HepG2 (cell line): ENCODE data around the gene DENND4A. TPM values are rescaled to one million over a fixed set of nuclear protein-coding genes. Genes with fewer than 3 reads are reported as not detected.

Experiments used
- BHLHE40 ChIP-seq: IDR thresholded peaks from 2 replicates; pipeline ENCODE4 v1.6.1; 2011; ENCODE audit warnings: low read length, improper control_type of control experiment
- KAT8 ChIP-seq: IDR thresholded peaks from 2 replicates; pipeline ENCODE4 v1.6.1; 2016; ENCODE audit warnings: missing genetic modification reagents, missing compliant biosample characterization
- KLF16 ChIP-seq, 2 experiments: sonication (generic) in 1 of 2; formaldehyde crosslinking in 1 of 2; IDR thresholded peaks; 2 replicates each; pipeline versions ENCODE4 v1.6.1 to v1.8.0; 2016 to 2023; ENCODE audit warnings: missing genetic modification reagents in 2 of 2, missing compliant biosample characterization in 1 of 2
- NCOA2 ChIP-seq: sonication (generic); formaldehyde crosslinking; IDR thresholded peaks from 2 replicates; pipeline ENCODE4 v1.8.0; 2022; ENCODE audit warnings: inconsistent platforms
- SAP130 ChIP-seq: IDR thresholded peaks from 2 replicates; pipeline ENCODE4 v1.6.1; 2016; ENCODE audit warnings: low read depth
- SIN3A ChIP-seq: IDR thresholded peaks from 2 replicates; pipeline ENCODE4 v1.6.1; 2011; ENCODE audit warnings: low read depth, mild to moderate bottlenecking, control low read depth, low read length, borderline replicate concordance
- SP1 ChIP-seq, 2 experiments: fragments of 450-650 bp in 1 of 2; sonication (generic) in 1 of 2; formaldehyde crosslinking in 1 of 2; IDR thresholded peaks; 2 replicates each; pipeline versions ENCODE4 v1.4.0 to v1.6.1; 2016 to 2020; ENCODE audit warnings: missing genetic modification reagents in 1 of 2
- SP2 ChIP-seq: sonication (generic); formaldehyde crosslinking; IDR thresholded peaks from 2 replicates; pipeline ENCODE4 v1.5.1; 2020; ENCODE audit warnings: mild to moderate bottlenecking, missing genetic modification reagents
- XRCC5 ChIP-seq: fragments of 200-400 bp; formaldehyde crosslinking; optimal IDR thresholded peaks from 2 replicates; pipeline ENCODE3; 2017; ENCODE audit warnings: mild to moderate bottlenecking, low read length
- ZFP82 ChIP-seq: sonication (generic); formaldehyde crosslinking; IDR thresholded peaks from 2 replicates; pipeline ENCODE4 v1.5.1; 2020; ENCODE audit warnings: mild to moderate bottlenecking, missing genetic modification reagents, borderline replicate concordance
- ZNF335 ChIP-seq: sonication (generic); formaldehyde crosslinking; IDR thresholded peaks from 2 replicates; pipeline ENCODE4 v1.4.0; 2020; ENCODE audit warnings: missing genetic modification reagents
- ZNF33A ChIP-seq: sonication (generic); formaldehyde crosslinking; IDR thresholded peaks from 2 replicates; pipeline ENCODE4 v1.5.1; 2020; ENCODE audit warnings: missing genetic modification reagents, mild to moderate bottlenecking, moderate library complexity, borderline replicate concordance
- ZNF564 ChIP-seq: sonication (generic); formaldehyde crosslinking; IDR thresholded peaks from 2 replicates; pipeline ENCODE4 v1.8.1; 2023; ENCODE audit warnings: mild to moderate bottlenecking, missing genetic modification reagents
- ZNF605 ChIP-seq: sonication (generic); formaldehyde crosslinking; IDR thresholded peaks from 2 replicates; pipeline ENCODE4 v1.8.0; 2022; ENCODE audit warnings: mild to moderate bottlenecking, missing genetic modification reagents
- polyA plus RNA-seq, 8 experiments: library from polyadenylated mRNA; depleted of rRNA in 3 of 8; stranded (reverse) in 7 of 8; unstranded in 1 of 8; fragments of >200 nt; fragmentation: Illumina TruSeq in 4 of 8; extraction: Trizol in 4 of 8; gene quantifications; 2 replicates each; pipeline versions ENCODE4 v1.2.1 to v1.2.3, GENCODE V29; 2011 to 2016; ENCODE audit warnings: low read depth in 4 of 8, missing spikeins in 1 of 8, mixed read lengths in 1 of 8; ENCODE audit not compliant: insufficient read depth in 1 of 8
- total RNA-seq, 5 experiments: library from RNA; depleted of rRNA; stranded (reverse); fragments of >200 nt; fragmentation: Illumina TruSeq; extraction: Trizol; gene quantifications; 2 replicates each; pipeline ENCODE4 v1.2.3, GENCODE V29; 2016; ENCODE audit warnings: low read depth in 1 of 5
- TF ChIP-seq, protein P1 (sequence below): IDR thresholded peaks from 2 replicates; pipeline ENCODE4 v1.6.1; 2016; ENCODE audit warnings: missing biosample characterization, missing genetic modification reagents, low read depth
- TF ChIP-seq, protein P2 (sequence below), 2 experiments: sonication (generic) in 1 of 2; formaldehyde crosslinking in 1 of 2; IDR thresholded peaks; 2 replicates each; pipeline versions ENCODE4 v1.6.1 to v1.9.0; 2014 to 2022; ENCODE audit warnings: antibody characterized with exemption in 1 of 2, borderline replicate concordance in 1 of 2, inconsistent platforms in 1 of 2, low read depth in 1 of 2, missing genetic modification reagents in 1 of 2
- TF ChIP-seq, protein P3 (sequence below): sonication (generic); formaldehyde crosslinking; IDR thresholded peaks from 2 replicates; pipeline ENCODE4 v1.5.1; 2020; ENCODE audit warnings: missing genetic modification reagents, mild to moderate bottlenecking, borderline replicate concordance
- TF ChIP-seq, protein P4 (sequence below): conservative IDR thresholded peaks from 2 replicates; pipeline ENCODE4 v1.6.1; 2018; ENCODE audit warnings: missing genetic modification reagents

Gene DENND4A
- total and polyA plus RNA-seq, 2 of the 13 experiments (the other 11 are each of a cell fraction or from before 2014, with no cell fraction given), result 13.2 to 18.6 TPM

DNA sequence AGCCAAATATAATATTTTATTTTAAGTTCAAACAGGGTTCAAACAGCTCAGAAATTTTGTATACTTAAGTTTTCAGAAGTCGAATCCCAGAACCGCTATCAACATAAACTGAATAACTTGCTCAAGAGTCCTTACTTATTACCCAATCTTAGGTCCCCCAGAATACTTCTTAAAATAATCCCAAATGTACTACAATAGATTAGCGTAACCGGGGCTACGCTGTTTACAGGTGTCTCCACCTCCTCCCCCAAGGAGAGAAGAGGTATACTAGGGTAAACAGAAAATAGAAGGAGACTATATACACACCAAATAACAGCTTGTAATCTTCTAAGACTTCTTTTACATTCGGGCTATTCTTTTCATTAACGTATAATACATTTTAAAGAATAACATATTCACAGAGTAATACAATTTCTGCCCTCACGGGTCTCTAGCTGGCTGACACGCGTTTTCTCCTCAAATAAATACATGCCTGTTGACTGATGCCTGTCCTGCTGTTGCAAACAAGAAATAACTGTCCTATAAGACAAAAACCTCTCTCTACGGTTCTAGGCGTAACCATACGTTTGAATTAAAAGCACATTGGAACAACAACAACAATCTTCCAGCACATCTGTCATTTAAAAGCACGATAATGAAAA lies 1.3 kb downstream of the DENND4A start (continued):
- TF ChIP-seq, protein P1, sequence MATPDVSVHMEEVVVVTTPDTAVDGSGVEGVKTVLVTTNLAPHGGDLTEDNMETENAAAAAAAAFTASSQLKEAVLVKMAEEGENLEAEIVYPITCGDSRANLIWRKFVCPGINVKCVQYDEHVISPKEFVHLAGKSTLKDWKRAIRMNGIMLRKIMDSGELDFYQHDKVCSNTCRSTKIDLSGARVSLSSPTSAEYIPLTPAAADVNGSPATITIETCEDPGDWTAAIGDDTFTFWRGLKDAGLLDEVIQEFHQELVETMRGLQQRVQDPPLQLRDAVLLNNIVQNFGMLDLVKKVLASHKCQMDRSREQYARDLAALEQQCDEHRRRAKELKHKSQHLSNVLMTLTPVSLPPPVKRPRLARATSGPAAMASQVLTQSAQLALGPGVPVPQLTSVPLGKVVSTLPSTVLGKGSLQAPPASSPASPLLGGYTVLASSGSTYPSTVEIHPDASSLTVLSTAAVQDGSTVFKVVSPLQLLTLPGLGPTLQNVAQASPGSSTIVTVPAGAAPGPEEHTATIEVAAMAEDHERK (CRISPR knock-in tag), result no peak
- TF ChIP-seq, protein P2, sequence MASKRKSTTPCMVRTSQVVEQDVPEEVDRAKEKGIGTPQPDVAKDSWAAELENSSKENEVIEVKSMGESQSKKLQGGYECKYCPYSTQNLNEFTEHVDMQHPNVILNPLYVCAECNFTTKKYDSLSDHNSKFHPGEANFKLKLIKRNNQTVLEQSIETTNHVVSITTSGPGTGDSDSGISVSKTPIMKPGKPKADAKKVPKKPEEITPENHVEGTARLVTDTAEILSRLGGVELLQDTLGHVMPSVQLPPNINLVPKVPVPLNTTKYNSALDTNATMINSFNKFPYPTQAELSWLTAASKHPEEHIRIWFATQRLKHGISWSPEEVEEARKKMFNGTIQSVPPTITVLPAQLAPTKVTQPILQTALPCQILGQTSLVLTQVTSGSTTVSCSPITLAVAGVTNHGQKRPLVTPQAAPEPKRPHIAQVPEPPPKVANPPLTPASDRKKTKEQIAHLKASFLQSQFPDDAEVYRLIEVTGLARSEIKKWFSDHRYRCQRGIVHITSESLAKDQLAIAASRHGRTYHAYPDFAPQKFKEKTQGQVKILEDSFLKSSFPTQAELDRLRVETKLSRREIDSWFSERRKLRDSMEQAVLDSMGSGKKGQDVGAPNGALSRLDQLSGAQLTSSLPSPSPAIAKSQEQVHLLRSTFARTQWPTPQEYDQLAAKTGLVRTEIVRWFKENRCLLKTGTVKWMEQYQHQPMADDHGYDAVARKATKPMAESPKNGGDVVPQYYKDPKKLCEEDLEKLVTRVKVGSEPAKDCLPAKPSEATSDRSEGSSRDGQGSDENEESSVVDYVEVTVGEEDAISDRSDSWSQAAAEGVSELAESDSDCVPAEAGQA (IDR thresholded peaks at IDR 0.05; ENCODE audit: low read depth), result no peak
- TF ChIP-seq, protein P2 (CRISPR knock-in tag; IDR thresholded peaks at IDR 0.05; ENCODE audit: borderline replicate concordance), result no peak
- TF ChIP-seq KAT8 (peak; percentile 11; the same call in 1 of the 2 replicates), SAP130 (CRISPR knock-in tag) (peak; percentile 10; the same call in 1 of the 2 replicates), NCOA2 (CRISPR knock-in tag) (peak; percentile 15; the same call in 1 of the 2 replicates), SP2 (CRISPR knock-in tag) (no peak), ZNF335 (CRISPR knock-in tag) (0 out of 2 replicates have a peak, but pooled peaks have one; percentile 24), ZNF564 (CRISPR knock-in tag) (no peak), KLF16 (CRISPR knock-in tag; IDR thresholded peaks at IDR 0.05) (peak in 1 of 2 experiments; percentile 10; a peak in 1 of 4 replicates), ZNF33A (CRISPR knock-in tag) (no peak), SP1 (IDR thresholded peaks at IDR 0.05) (no peak), SP1 (CRISPR knock-in tag; IDR thresholded peaks at IDR 0.05) (no peak), BHLHE40 (no peak), XRCC5 (no peak), SIN3A (no peak), ZNF605 (CRISPR knock-in tag) (no peak), ZFP82 (CRISPR knock-in tag) (no peak)
- TF ChIP-seq, protein P3, sequence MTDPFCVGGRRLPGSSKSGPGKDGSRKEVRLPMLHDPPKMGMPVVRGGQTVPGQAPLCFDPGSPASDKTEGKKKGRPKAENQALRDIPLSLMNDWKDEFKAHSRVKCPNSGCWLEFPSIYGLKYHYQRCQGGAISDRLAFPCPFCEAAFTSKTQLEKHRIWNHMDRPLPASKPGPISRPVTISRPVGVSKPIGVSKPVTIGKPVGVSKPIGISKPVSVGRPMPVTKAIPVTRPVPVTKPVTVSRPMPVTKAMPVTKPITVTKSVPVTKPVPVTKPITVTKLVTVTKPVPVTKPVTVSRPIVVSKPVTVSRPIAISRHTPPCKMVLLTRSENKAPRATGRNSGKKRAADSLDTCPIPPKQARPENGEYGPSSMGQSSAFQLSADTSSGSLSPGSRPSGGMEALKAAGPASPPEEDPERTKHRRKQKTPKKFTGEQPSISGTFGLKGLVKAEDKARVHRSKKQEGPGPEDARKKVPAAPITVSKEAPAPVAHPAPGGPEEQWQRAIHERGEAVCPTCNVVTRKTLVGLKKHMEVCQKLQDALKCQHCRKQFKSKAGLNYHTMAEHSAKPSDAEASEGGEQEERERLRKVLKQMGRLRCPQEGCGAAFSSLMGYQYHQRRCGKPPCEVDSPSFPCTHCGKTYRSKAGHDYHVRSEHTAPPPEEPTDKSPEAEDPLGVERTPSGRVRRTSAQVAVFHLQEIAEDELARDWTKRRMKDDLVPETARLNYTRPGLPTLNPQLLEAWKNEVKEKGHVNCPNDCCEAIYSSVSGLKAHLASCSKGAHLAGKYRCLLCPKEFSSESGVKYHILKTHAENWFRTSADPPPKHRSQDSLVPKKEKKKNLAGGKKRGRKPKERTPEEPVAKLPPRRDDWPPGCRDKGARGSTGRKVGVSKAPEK (CRISPR knock-in tag), result no peak
- TF ChIP-seq, protein P4, sequence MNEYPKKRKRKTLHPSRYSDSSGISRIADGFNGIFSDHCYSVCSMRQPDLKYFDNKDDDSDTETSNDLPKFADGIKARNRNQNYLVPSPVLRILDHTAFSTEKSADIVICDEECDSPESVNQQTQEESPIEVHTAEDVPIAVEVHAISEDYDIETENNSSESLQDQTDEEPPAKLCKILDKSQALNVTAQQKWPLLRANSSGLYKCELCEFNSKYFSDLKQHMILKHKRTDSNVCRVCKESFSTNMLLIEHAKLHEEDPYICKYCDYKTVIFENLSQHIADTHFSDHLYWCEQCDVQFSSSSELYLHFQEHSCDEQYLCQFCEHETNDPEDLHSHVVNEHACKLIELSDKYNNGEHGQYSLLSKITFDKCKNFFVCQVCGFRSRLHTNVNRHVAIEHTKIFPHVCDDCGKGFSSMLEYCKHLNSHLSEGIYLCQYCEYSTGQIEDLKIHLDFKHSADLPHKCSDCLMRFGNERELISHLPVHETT (CRISPR knock-in tag), result no peak
